B cell (primary cell): ENCODE data around the gene CARS2. TPM values are rescaled to one million over a fixed set of nuclear protein-coding genes. Genes with fewer than 3 reads are reported as not detected.
A peak's percentile ranks its signal among the peaks of the same experiment; 100 is the strongest.

Source experiments
- ATAC-seq: fragments of 200-7000 bp; cut with Tn5 transposase; one replicate; pipeline ENCODE4 v1.10.0; 2021; ENCODE audit warnings: low read depth, mild to moderate bottlenecking, moderate number of reproducible peaks, moderate library complexity
- CTCF ChIA-PET: fragments of 350-600 bp; sonication (Branson Sonifier 250); formaldehyde crosslinking; loops from one replicate; lab custom pipeline; 2021; ENCODE audit warnings: antibody characterized with exemption, inconsistent platforms; lab: Charles Lee
- POLR2A ChIA-PET: fragments of 350-600 bp; sonication (Branson Sonifier 250); formaldehyde crosslinking; loops from one replicate; lab custom pipeline; 2021; ENCODE audit warnings: antibody characterized with exemption; lab: Charles Lee
- DNase-seq: peaks from one replicate; pipeline ENCODE4 v3.0.0; 2013
- H2AFZ ChIP-seq: 2 replicates; pipeline ENCODE4 v1.6.1; 2012; ENCODE audit warnings: mild to moderate bottlenecking, low read depth, low read length; ENCODE audit not compliant: insufficient read depth, poor library complexity, severe bottlenecking
- H3K27ac ChIP-seq, 2 donors: 1 replicate in 1 of 2; 2 replicates in 1 of 2; pipeline ENCODE4 v1.5.1; 2012 to 2013; ENCODE audit warnings: low read length in 2 of 2, mild to moderate bottlenecking in 2 of 2, moderate library complexity in 1 of 2
- H3K27me3 ChIP-seq, 4 experiments: fragments of 200-600 bp in 1 of 4; sonication (generic) in 1 of 4; replicated peaks in 1 of 4; 1 replicate in 2 of 4; 2 replicates in 2 of 4; pipeline versions ENCODE4 v1.6.1 to v1.7.0; 2013 to 2016; ENCODE audit warnings: low read length in 3 of 4, mild to moderate bottlenecking in 2 of 4, mixed read lengths in 1 of 4, moderate library complexity in 1 of 4; ENCODE audit not compliant: insufficient read depth in 4 of 4, control insufficient read depth in 3 of 4; ENCODE audit errors: control extremely low read depth in 1 of 4
- H3K36me3 ChIP-seq, 2 experiments: replicated peaks in 1 of 2; 1 replicate in 1 of 2; 2 replicates in 1 of 2; pipeline versions ENCODE4 v1.6.1 to v1.7.1; 2013; ENCODE audit warnings: low read length in 1 of 2; ENCODE audit not compliant: insufficient read depth in 2 of 2, control insufficient read depth in 1 of 2; ENCODE audit errors: control extremely low read depth in 1 of 2, extremely low read depth in 1 of 2
- H3K4me1 ChIP-seq, 2 donors: fragments of 200-600 bp in 1 of 2; sonication (generic) in 1 of 2; 1 replicate in 1 of 2; 2 replicates in 1 of 2; pipeline versions ENCODE4 v1.5.1 to v1.6.1; 2013 to 2017; ENCODE audit warnings: low read length in 2 of 2; ENCODE audit not compliant: control insufficient read depth in 2 of 2, insufficient read depth in 2 of 2
- H3K4me2 ChIP-seq: replicated peaks from 2 replicates; pipeline ENCODE3; 2012; ENCODE audit warnings: mild to moderate bottlenecking, low read depth, low read length; ENCODE audit not compliant: poor library complexity, severe bottlenecking
- H3K4me3 ChIP-seq, 5 experiments: fragments of 200-600 bp in 1 of 5; sonication (generic) in 1 of 5; 1 replicate in 3 of 5; 2 replicates in 2 of 5; pipeline versions ENCODE4 v1.5.1 to v1.7.0; 2011 to 2016; ENCODE audit warnings: low read length in 4 of 5, mild to moderate bottlenecking in 4 of 5, low read depth in 2 of 5, control low read depth in 1 of 5, moderate library complexity in 1 of 5; ENCODE audit not compliant: insufficient read depth in 1 of 5; ENCODE audit errors: control extremely low read depth in 1 of 5, extremely low read depth in 1 of 5
- H3K79me2 ChIP-seq: fragments of 200-600 bp; sonication (generic); one replicate; pipeline ENCODE4 v1.6.0; 2016; ENCODE audit warnings: low read length; ENCODE audit not compliant: control insufficient read depth, insufficient read depth
- H3K9ac ChIP-seq: fragments of 200-600 bp; sonication (generic); 2 replicates; pipeline ENCODE4 v1.6.1; 2017; ENCODE audit warnings: mild to moderate bottlenecking, low read length, moderate library complexity
- H3K9me3 ChIP-seq, 3 donors: one replicate each; pipeline versions ENCODE4 v1.6.1 to v1.7.1; 2013; ENCODE audit warnings: low read length in 2 of 3; ENCODE audit not compliant: control insufficient read depth in 2 of 3, insufficient read depth in 1 of 3; ENCODE audit errors: control extremely low read depth in 1 of 3
- H4K20me1 ChIP-seq: 2 replicates; pipeline ENCODE4 v1.6.0; 2012; ENCODE audit warnings: mild to moderate bottlenecking, low read length; ENCODE audit not compliant: insufficient read depth, control insufficient read depth, poor library complexity, severe bottlenecking
- H3K27ac Mint-ChIP-seq: one replicate; pipeline ENCODE4 v1.8.0; 2021; ENCODE audit warnings: mixed read lengths
- H3K27me3 Mint-ChIP-seq: one replicate; pipeline ENCODE4 v1.8.0; 2021; ENCODE audit warnings: mixed read lengths
- H3K4me1 Mint-ChIP-seq: one replicate; pipeline ENCODE4 v1.8.0; 2021; ENCODE audit warnings: mixed read lengths
- H3K4me3 Mint-ChIP-seq: one replicate; pipeline ENCODE4 v1.8.0; 2021; ENCODE audit warnings: mixed read lengths
- H3K9me3 Mint-ChIP-seq: one replicate; pipeline ENCODE4 v1.8.0; 2022; ENCODE audit warnings: mixed read lengths; ENCODE audit not compliant: insufficient read depth
- CTCF ChIP-seq: fragments of 200-600 bp; IDR thresholded peaks from one replicate; pipeline ENCODE4 v1.8.0; 2022; ENCODE audit warnings: antibody characterized with exemption, mild to moderate bottlenecking
- EZH2 ChIP-seq: IDR thresholded peaks from 2 replicates; pipeline ENCODE4 v1.6.1; 2012; ENCODE audit warnings: borderline replicate concordance, low read depth, mild to moderate bottlenecking, moderate library complexity, low read length; ENCODE audit not compliant: insufficient read depth, poor library complexity, severe bottlenecking
- WGBS: methylation state at CpG from one replicate; pipeline ENCODE4 v1.1.5; 2013; ENCODE audit warnings: missing lambda C conversion rate; ENCODE audit not compliant: insufficient coverage; 5-methylcytosine and 5-hydroxymethylcytosine counted together
- intact Hi-C: fragments of 100-400 bp; cut with micrococcal nuclease; formaldehyde crosslinking; loops from one replicate; pipeline ENCODE4 v1.10.0; 2022
- polyA plus RNA-seq: library from polyadenylated mRNA; depleted of rRNA; stranded (reverse); fragments of >200 nt; gene quantifications from 2 replicates; pipeline ENCODE4 v1.2.3, GENCODE V29; 2012
- total RNA-seq, 2 donors: library from RNA; stranded (reverse); fragments of 120-200 nt in 1 of 2; gene quantifications; 1 replicate in 1 of 2; 2 replicates in 1 of 2; pipeline versions ENCODE4 v1.2.3 to v1.2.4, GENCODE V29; 2013 to 2022

CARS2 gene
- total and polyA plus RNA-seq, 2 donors (not counting 1 experiment from before 2014, with no cell fraction given): 154 to 188 TPM

- no peak overlapping the region for H3K9ac ChIP-seq
- H3K36me3 ChIP-seq: peaks cover 0 to 72% of the 10 kb centered on the region in 2 experiments
- CTCF ChIA-PET: interaction anchor here (0.8 to 2.3 kb wide), 2 partner anchors 48 to 186 kb away, joined by 3 to 8 read pairs; no protein-coding TSS in a partner anchor
- no peaks in the 10 kb centered on the region for H3K27me3 ChIP-seq
- POLR2A ChIA-PET: no interaction called here
- no peaks in the 10 kb centered on the region for H3K27me3 Mint-ChIP-seq
- H3K4me2 ChIP-seq: no peak overlapping the region
- H3K4me3 Mint-ChIP-seq: no peak overlapping the region
- 90% methylated on average over 27 of the region's 29 CpGs for WGBS
- TF ChIP-seq CTCF (no peak), EZH2 (no peak)
- peak overlapping the region; percentile 74 for H3K27ac Mint-ChIP-seq
- no peak overlapping the region for H3K27ac ChIP-seq
- H3K9me3 Mint-ChIP-seq: no peaks in the 10 kb centered on the region
- peaks cover 12 to 14% of the 10 kb centered on the region in 2 donors for H3K4me1 ChIP-seq
- intact Hi-C loops: loop anchor here (10.0 kb wide), 1 partner anchor 273 kb away; the partner anchor contains the start of gene ANKRD10
- H3K79me2 ChIP-seq: peaks cover 14% of the 10 kb centered on the region
- peaks cover 4% of the 10 kb centered on the region for H4K20me1 ChIP-seq
- H3K4me1 Mint-ChIP-seq: peaks cover 13% of the 10 kb centered on the region
- ATAC-seq: no peak
- no peak overlapping the region for H3K4me3 ChIP-seq
- no peak overlapping the region for H2AFZ ChIP-seq
- no peak for DNase-seq
- no peaks in the 10 kb centered on the region for H3K9me3 ChIP-seq
These were observed 64.6 kb downstream of the CARS2 start for GRCh38 chr13:110641055-110642015.
